Peyer's patch (tissue), 4 donors: Measurements from ENCODE around the gene MUC5AC. TPM values are rescaled to one million over a fixed set of nuclear protein-coding genes. Genes with fewer than 3 reads are reported as not detected.

Source experiments
- DNase-seq, 3 donors: peaks; one replicate each; pipeline ENCODE4 v3.0.0-alpha.2; 2017 to 2019
- H3K27ac ChIP-seq, 4 donors: fragments of 200-600 bp; sonication (generic); one replicate each; pipeline ENCODE4 v1.5.1; 2016 to 2019
- H3K27me3 ChIP-seq, 2 donors: fragments of 200-600 bp; sonication (generic); one replicate each; pipeline ENCODE4 v1.5.1; 2019
- H3K36me3 ChIP-seq, 3 donors: fragments of 200-600 bp; sonication (generic); one replicate each; pipeline ENCODE4 v1.5.1; 2016 to 2019
- H3K4me1 ChIP-seq, 4 donors: fragments of 200-600 bp; sonication (generic); one replicate each; pipeline ENCODE4 v1.5.1; 2016 to 2019
- H3K4me3 ChIP-seq, 4 donors: fragments of 200-600 bp; sonication (generic); 1 replicate in 3 of 4; 2 replicates in 1 of 4; pipeline ENCODE4 v1.5.1; 2016 to 2019; ENCODE audit warnings: mild to moderate bottlenecking in 1 of 4
- H3K9me3 ChIP-seq, 4 donors: fragments of 200-600 bp; sonication (generic); one replicate each; pipeline ENCODE4 v1.5.1; 2016 to 2019; ENCODE audit warnings: mild to moderate bottlenecking in 1 of 4
- CTCF ChIP-seq, 6 experiments: fragments of 450-650 bp in 4 of 6; fragments of 200-600 bp in 2 of 6; sonication (generic) in 1 of 6; IDR thresholded peaks; one replicate each; pipeline ENCODE4 v1.5.1; 2017 to 2019; ENCODE audit warnings: antibody characterized with exemption in 6 of 6, mild to moderate bottlenecking in 3 of 6, moderate library complexity in 1 of 6
- POLR2A ChIP-seq, 2 donors: fragments of 450-650 bp; IDR thresholded peaks; one replicate each; pipeline ENCODE4 v1.5.1; 2017; ENCODE audit warnings: antibody characterized with exemption in 2 of 2, mild to moderate bottlenecking in 2 of 2, moderate library complexity in 2 of 2
- total RNA-seq, 4 donors: library from RNA; depleted of rRNA; stranded (reverse); fragments of >200 nt; gene quantifications; one replicate each; pipeline ENCODE4 v1.1.0, GENCODE V29; 2016

Gene MUC5AC
- total RNA-seq, 4 donors from 2014 or later = not detected

- no peaks in the 10 kb centered on the region for H3K36me3 ChIP-seq
- H3K9me3 ChIP-seq = no peaks in the 10 kb centered on the region
- no peaks in the 10 kb centered on the region for H3K27me3 ChIP-seq
- TF ChIP-seq POLR2A (IDR thresholded peaks at IDR 0.05) (no peak), CTCF (IDR thresholded peaks at IDR 0.05) (no peak)
- peak in 2 of 3 donors; percentile 27 to 31 for DNase-seq
- no peak overlapping the region for H3K4me3 ChIP-seq
- H3K27ac ChIP-seq = no peak overlapping the region
- no peaks in the 10 kb centered on the region for H3K4me1 ChIP-seq
These were observed 35.1 kb downstream of the MUC5AC start for GRCh38 chr11:1192741-1193325.

GRCh38 chr11:1193326-1194230, 35.8 kb downstream of the MUC5AC start:
- H3K36me3 ChIP-seq = no peaks in the 10 kb centered on the region
- H3K4me1 ChIP-seq = no peaks in the 10 kb centered on the region
- TF ChIP-seq POLR2A (IDR thresholded peaks at IDR 0.05) = no peak
- TF ChIP-seq CTCF (IDR thresholded peaks at IDR 0.05) = no peak
- H3K27ac ChIP-seq = no peak overlapping the region
- no peaks in the 10 kb centered on the region for H3K27me3 ChIP-seq
- peak in 2 of 3 donors; percentile 35 to 38 for DNase-seq
- no peaks in the 10 kb centered on the region for H3K9me3 ChIP-seq
- no peak overlapping the region for H3K4me3 ChIP-seq

GRCh38 chr11:1194231-1194976, 36.7 kb downstream of the MUC5AC start:
- Histone ChIP-seq H3K4me3 (no peak overlapping the region), H3K4me1 (no peaks in the 10 kb centered on the region), H3K36me3 (no peaks in the 10 kb centered on the region), H3K27ac (no peak overlapping the region), H3K27me3 (no peaks in the 10 kb centered on the region), H3K9me3 (no peaks in the 10 kb centered on the region)
- TF ChIP-seq CTCF (IDR thresholded peaks at IDR 0.05) = no peak
- no peak for TF ChIP-seq POLR2A (IDR thresholded peaks at IDR 0.05)
- peak in 2 of 3 donors; percentile 41 to 42 for DNase-seq

GRCh38 chr11:1194977-1195681, 37.4 kb downstream of the MUC5AC start:
- Histone ChIP-seq H3K36me3 (no peaks in the 10 kb centered on the region), H3K4me1 (no peaks in the 10 kb centered on the region), H3K9me3 (no peaks in the 10 kb centered on the region), H3K4me3 (no peak overlapping the region), H3K27ac (no peak overlapping the region), H3K27me3 (no peaks in the 10 kb centered on the region)
- peak in 2 of 3 donors; percentile 33 to 42 for DNase-seq
- no peak for TF ChIP-seq CTCF (IDR thresholded peaks at IDR 0.05)
- no peak for TF ChIP-seq POLR2A (IDR thresholded peaks at IDR 0.05)
